HFFc6 (cell line): Measurements from ENCODE around the gene CELSR1. TPM values are rescaled to one million over a fixed set of nuclear protein-coding genes. Genes with fewer than 3 reads are reported as not detected.

Experiments
- DNase-seq: peaks from one replicate; pipeline ENCODE4 v3.0.0-alpha.2; 2018
- H3K27ac Mint-ChIP-seq: 2 replicates; pipeline ENCODE4 v1.8.0; 2020; ENCODE audit warnings: mild to moderate bottlenecking, mixed read lengths
- H3K27me3 Mint-ChIP-seq: 2 replicates; pipeline ENCODE4 v1.8.0; 2021; ENCODE audit warnings: mild to moderate bottlenecking, moderate library complexity, mixed read lengths; ENCODE audit not compliant: insufficient read depth
- H3K36me3 Mint-ChIP-seq: 2 replicates; pipeline ENCODE4 v1.8.0; 2021; ENCODE audit warnings: low read depth, mixed read lengths
- H3K4me1 Mint-ChIP-seq: 2 replicates; pipeline ENCODE4 v1.8.0; 2020; ENCODE audit warnings: low read depth, mixed read lengths
- H3K4me3 Mint-ChIP-seq: 2 replicates; pipeline ENCODE4 v1.8.0; 2020; ENCODE audit warnings: mild to moderate bottlenecking, moderate library complexity, mixed read lengths
- H3K9me3 Mint-ChIP-seq: 2 replicates; pipeline ENCODE4 v1.8.0; 2020; ENCODE audit warnings: mild to moderate bottlenecking, mixed read lengths
- total RNA-seq, 6 experiments: library from RNA; stranded (reverse); fragmentation: NEBNext Ultra II Directional; extraction: Animal tissue kit (Norgen Biotek cat#: 25700); gene quantifications; 2 replicates in 1 of 6; 3 replicates in 5 of 6; pipeline ENCODE4 v1.2.3, GENCODE V29; 2021
- TF ChIP-seq, protein P1 (sequence below): fragments of 200-600 bp; sonication (generic); IDR thresholded peaks from 2 replicates; pipeline ENCODE4 v1.5.0; 2021; ENCODE audit warnings: antibody characterized with exemption, mild to moderate bottlenecking

CELSR1 gene
- total RNA-seq, 6 experiments from 2014 or later = 4.7 to 8.2 (median 6.5) TPM

- Mint-ChIP-seq H3K4me3 (no peak overlapping the region), H3K9me3 (peaks cover 5% of the 10 kb centered on the region; the same call in 1 of the 2 replicates), H3K36me3 (no peaks in the 10 kb centered on the region), H3K27ac (no peak overlapping the region), H3K4me1 (peaks cover 13% of the 10 kb centered on the region), H3K27me3 (peaks cover 9% of the 10 kb centered on the region)
- DNase-seq = no peak
- TF ChIP-seq, protein P1, sequence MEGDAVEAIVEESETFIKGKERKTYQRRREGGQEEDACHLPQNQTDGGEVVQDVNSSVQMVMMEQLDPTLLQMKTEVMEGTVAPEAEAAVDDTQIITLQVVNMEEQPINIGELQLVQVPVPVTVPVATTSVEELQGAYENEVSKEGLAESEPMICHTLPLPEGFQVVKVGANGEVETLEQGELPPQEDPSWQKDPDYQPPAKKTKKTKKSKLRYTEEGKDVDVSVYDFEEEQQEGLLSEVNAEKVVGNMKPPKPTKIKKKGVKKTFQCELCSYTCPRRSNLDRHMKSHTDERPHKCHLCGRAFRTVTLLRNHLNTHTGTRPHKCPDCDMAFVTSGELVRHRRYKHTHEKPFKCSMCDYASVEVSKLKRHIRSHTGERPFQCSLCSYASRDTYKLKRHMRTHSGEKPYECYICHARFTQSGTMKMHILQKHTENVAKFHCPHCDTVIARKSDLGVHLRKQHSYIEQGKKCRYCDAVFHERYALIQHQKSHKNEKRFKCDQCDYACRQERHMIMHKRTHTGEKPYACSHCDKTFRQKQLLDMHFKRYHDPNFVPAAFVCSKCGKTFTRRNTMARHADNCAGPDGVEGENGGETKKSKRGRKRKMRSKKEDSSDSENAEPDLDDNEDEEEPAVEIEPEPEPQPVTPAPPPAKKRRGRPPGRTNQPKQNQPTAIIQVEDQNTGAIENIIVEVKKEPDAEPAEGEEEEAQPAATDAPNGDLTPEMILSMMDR = no peak
Measured at GRCh38 chr22:46463435-46464227, 73.8 kb downstream of the CELSR1 start.

DNA sequence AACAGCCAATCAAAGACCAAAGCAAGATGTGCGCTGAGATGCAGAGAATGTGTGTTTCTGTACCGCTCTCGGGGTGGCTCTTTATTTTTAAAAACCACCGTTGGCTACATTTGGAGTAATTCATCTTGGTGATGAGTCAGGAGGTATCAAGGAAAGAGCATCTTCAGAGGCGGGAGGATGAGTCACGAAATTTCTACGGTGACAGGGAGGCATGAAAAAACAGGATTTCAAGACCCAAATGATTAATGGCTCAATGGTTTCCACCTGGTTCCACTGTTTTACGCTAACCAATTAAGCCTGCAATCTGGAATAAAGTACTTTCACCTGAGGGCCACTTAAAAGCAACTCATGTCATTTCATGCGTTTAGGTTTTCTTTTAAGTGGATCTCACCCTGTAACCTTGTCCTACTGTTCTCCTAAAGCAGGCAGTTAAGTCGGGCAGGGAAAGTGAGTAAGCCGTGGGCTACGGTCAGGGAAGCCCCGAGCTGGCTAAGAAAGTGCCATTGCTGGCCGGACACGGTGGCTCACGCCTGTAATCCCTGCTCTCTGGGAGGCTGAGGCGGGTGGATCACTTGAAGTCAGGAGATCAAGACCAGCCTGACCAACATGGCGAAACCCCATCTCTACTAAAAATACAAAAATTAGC, 74.6 kb downstream of the CELSR1 start:
- peaks cover 17% of the 10 kb centered on the region for H3K4me1 Mint-ChIP-seq
- no peaks in the 10 kb centered on the region for H3K9me3 Mint-ChIP-seq
- TF ChIP-seq, protein P1 = no peak
- DNase-seq = peak; percentile 85
- H3K27me3 Mint-ChIP-seq = peaks cover 12% of the 10 kb centered on the region
- peak overlapping the region; percentile 63 for H3K27ac Mint-ChIP-seq
- H3K36me3 Mint-ChIP-seq = no peaks in the 10 kb centered on the region
- H3K4me3 Mint-ChIP-seq = no peak overlapping the region; the same call in 1 of the 2 replicates

- H3K36me3 Mint-ChIP-seq = no peaks in the 10 kb centered on the region
- no peaks in the 10 kb centered on the region for H3K9me3 Mint-ChIP-seq
- TF ChIP-seq, protein P1 = no peak
- H3K27ac Mint-ChIP-seq = no peak overlapping the region
- H3K4me3 Mint-ChIP-seq = no peak overlapping the region
- peaks cover 10% of the 10 kb centered on the region for H3K27me3 Mint-ChIP-seq
- H3K4me1 Mint-ChIP-seq = peaks cover 27% of the 10 kb centered on the region
- no peak for DNase-seq
Measured at GRCh38 chr22:46461566-46462180, 75.7 kb downstream of the CELSR1 start.

DNA sequence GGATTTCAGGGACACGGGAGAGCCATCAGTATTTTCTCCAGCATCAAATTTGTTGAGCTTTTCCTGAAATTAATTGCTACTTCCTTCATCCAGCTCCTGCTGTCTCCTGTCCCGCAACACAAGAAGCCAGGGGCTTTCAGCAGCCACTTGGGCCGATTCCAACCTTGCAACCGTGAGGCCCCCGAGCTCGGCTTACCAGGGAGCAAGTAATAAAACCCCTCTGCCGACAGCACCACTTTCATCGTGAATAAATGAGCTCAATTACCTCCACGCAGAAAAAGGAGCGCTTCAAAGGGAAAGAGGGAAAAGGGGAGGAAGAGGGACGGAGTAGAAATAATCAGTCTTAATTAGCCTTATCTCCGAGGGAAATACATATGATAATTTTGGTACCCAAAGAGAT, 76.6 kb downstream of the CELSR1 start:
- DNase-seq = no peak
- no peak overlapping the region for H3K27ac Mint-ChIP-seq
- TF ChIP-seq, protein P1 = no peak
- peaks cover 27% of the 10 kb centered on the region for H3K4me1 Mint-ChIP-seq
- H3K27me3 Mint-ChIP-seq = peaks cover 7% of the 10 kb centered on the region
- no peak overlapping the region for H3K4me3 Mint-ChIP-seq
- no peaks in the 10 kb centered on the region for H3K9me3 Mint-ChIP-seq
- no peaks in the 10 kb centered on the region for H3K36me3 Mint-ChIP-seq

DNA sequence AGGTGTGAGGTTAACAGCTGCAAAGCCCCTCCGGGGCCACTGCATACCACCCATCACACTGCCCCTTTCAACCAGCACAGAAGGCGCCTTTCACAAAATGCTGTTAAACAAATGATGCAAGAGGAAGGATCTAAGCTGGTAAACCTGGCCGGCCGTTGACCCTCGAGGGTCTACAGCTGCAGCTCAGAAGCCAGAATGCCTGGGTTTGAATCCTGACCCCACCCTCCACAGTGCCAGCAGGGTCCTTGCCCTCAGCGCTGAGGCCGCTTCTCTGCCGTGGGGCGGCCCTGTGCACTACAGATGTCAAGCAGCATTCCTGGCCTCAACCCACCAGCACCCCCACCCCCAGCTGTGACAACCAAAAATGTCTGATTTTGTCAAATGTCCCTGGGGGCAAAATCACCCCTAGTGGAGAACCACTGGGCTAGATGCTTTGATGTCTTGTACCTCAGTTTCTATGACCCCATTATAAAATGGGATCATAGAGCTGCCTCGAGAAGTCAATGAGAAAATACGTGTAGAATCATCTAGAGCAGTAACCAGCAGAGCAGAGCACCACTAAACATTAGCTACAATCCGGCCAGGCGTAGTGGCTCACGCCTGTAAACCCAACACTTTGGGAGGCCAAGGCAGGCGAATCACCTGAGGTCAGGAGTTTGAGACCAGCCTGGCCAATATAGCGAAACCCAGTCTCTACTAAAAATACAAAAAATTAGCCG, 77.9 kb downstream of the CELSR1 start:
- H3K4me1 Mint-ChIP-seq = peaks cover 33% of the 10 kb centered on the region
- no peaks in the 10 kb centered on the region for H3K36me3 Mint-ChIP-seq
- peaks cover 7% of the 10 kb centered on the region for H3K27me3 Mint-ChIP-seq
- no peak for DNase-seq
- no peak overlapping the region for H3K4me3 Mint-ChIP-seq
- no peaks in the 10 kb centered on the region for H3K9me3 Mint-ChIP-seq
- H3K27ac Mint-ChIP-seq = no peak overlapping the region
- TF ChIP-seq, protein P1 = no peak
